GM12872 (cell line): ENCODE results near the gene NUCB2.

ENCODE experiments used
- TF ChIP-seq, protein P1 (sequence below): IDR thresholded peaks from 3 replicates; pipeline ENCODE4 v1.5.1; 2011; ENCODE audit warnings: low read depth, mild to moderate bottlenecking, low read length, moderate library complexity; ENCODE audit not compliant: insufficient read depth

Gene NUCB2

DNA sequence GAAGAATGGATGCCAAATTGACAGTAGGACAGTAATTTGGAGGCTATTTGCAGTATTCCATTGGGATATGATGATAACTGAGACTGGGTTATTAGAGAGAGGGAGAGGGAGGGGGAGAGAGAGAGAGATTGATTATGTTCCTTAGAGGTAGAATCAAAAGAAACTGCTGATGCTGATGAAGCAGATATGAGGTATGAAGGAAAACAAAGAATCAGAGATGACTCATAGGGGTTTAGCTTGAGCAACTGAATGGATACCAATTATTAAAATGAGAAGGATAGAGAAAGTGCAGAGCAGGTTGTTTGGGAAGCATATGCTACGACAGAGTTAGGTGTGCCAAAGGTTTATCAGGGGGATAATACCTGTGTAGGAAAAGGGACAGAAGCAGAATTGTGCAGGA lies 12.8 kb upstream of the NUCB2 start:
- TF ChIP-seq, protein P1, sequence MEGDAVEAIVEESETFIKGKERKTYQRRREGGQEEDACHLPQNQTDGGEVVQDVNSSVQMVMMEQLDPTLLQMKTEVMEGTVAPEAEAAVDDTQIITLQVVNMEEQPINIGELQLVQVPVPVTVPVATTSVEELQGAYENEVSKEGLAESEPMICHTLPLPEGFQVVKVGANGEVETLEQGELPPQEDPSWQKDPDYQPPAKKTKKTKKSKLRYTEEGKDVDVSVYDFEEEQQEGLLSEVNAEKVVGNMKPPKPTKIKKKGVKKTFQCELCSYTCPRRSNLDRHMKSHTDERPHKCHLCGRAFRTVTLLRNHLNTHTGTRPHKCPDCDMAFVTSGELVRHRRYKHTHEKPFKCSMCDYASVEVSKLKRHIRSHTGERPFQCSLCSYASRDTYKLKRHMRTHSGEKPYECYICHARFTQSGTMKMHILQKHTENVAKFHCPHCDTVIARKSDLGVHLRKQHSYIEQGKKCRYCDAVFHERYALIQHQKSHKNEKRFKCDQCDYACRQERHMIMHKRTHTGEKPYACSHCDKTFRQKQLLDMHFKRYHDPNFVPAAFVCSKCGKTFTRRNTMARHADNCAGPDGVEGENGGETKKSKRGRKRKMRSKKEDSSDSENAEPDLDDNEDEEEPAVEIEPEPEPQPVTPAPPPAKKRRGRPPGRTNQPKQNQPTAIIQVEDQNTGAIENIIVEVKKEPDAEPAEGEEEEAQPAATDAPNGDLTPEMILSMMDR: no peak

DNA sequence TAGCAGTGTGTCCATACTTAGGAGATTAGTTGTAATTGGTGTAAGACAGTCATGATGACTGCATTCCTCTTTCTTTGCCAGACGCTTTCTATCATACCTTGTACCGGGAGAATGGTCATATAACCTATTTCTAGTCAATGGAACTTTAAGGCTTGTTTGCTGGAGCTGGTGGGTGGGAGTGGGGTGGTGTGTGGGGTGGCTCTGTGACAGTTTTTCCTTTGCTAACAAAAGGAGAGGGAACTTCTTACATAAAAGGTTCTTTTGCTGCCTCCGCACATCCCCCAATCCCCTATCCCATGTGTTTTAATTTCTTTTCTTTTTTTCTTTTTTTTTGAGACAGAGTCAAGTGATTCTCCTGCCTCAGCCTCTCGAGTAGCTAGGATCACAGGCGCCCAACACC lies 9.8 kb upstream of the NUCB2 start:
- TF ChIP-seq, protein P1: no peak

DNA sequence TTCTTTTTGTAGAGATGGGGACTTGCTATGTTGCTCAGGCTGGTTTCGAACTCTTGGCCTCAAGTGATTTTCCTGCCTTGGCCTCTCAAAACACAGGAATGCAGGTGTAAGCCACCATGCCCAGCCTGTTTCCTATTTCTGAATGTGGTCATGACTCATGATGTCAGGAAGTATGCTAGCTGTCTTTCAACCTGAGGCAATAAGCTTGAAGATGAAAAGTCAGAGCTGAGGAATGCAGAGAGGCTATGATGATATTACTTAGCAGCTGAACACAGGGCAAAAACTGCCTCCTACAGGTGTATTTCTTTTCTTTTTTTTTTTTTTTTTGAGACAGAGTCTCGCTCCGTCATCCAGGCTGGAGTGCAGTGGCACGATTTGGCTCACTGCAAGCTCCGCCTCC lies 9.0 kb upstream of the NUCB2 start:
- TF ChIP-seq, protein P1: no peak

DNA sequence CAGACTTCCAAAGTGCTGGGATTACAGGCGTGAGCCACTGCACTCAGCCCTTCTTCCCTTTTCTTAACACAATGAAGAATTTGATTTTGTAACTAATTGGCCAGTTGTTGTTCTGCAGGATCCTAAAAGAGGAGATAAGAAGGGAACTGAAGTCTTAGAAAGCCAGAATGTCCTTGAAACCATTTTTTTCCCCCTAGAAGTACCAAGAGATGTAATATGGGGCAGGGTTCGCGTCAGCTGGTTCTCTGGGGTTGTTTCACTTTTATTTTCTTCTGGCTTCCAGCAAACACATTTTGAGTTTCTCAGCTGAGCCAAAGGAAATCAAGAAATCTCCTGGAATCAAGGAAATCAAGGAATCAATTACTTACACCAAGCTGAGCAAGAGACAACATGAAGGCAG lies 7.6 kb upstream of the NUCB2 start:
- TF ChIP-seq, protein P1: no peak

DNA sequence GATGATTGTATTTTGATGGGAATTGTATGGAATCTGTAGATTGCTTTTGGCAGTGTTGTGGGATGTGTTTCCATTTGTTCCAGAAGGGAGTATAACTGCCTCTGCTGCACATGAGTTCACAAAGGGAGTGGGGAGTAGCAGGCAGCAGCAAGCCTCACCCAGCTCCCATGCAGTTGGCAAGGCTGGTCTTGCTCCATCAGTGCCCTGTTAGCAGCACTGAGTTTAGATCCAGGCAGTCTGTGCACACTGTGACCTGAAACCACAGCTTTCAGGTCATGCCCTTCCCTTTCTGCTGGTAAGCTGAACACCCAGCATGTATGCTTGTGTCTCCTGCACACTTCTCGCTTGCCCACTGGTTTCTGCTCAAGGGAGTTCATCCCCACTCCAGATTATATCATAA lies 3.7 kb upstream of the NUCB2 start:
- TF ChIP-seq, protein P1: no peak

DNA sequence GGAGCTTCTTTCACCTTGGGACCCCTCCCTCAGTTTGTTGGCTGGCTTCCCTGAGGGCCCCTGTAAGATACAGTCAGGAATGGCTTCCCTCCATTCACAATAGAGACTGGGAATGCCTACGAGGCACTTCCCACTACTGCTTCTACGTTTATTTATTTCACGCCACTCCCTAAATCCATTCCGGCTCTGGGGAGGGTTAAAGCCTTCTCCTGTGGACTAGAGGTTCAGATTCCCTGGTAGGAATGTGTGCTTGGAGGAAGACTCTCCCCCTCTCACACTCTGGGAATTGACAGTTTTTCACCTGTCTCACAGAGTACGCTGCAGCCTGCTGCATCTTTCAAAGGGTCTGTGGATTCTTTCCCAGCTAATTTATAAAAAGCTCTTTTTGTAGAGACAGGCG lies 3.3 kb upstream of the NUCB2 start:
- TF ChIP-seq, protein P1: no peak

DNA sequence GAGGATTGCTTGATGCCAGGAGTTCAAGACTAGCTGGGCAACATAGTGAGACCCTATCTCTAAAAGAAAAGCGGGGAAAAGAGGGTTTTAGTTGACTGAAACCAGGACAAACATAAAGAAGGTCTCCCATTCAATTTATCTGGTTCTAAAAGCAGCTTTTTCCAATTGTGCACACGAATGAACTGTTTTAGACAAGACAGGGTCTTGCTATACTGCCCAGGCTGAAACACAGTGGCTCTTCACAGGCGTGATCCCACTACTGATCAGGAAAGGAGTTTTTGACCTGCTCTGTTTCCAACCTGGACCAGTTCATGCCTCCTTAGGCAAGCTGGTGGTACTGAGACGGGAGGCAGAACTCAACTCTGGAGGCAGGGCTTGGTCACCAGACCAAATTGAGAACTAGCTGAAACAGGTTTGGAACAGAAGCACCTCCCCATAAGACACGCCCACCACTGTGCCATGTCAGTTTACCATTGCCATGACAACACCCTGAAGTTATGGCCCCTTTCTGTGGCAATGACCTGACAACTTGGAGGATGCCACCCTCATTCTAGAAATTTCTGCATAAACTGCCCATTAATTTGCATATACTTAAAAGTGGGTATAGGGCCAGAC lies 2.8 kb upstream of the NUCB2 start:
- TF ChIP-seq, protein P1: no peak
